Esophagus squamous epithelium (tissue), 4 donors: Measurements from ENCODE around the gene CHSY3.

Experiments used
- CTCF ChIP-seq, 6 experiments: fragments of 450-650 bp in 4 of 6; fragments of 200-600 bp in 2 of 6; sonication (generic) in 2 of 6; IDR thresholded peaks; one replicate each; pipeline ENCODE4 v1.5.1; 2016 to 2019; ENCODE audit warnings: antibody characterized with exemption in 6 of 6, mild to moderate bottlenecking in 4 of 6, moderate library complexity in 4 of 6
- POLR2A ChIP-seq, 4 donors: fragments of 450-650 bp; IDR thresholded peaks; one replicate each; pipeline ENCODE4 v1.6.1; 2017; ENCODE audit warnings: antibody characterized with exemption in 4 of 4, mild to moderate bottlenecking in 4 of 4, moderate library complexity in 3 of 4

- TF ChIP-seq POLR2A (IDR thresholded peaks at IDR 0.05) (no peak), CTCF (IDR thresholded peaks at IDR 0.05) (no peak)
These were observed 116.7 kb downstream of the CHSY3 start for GRCh38 chr5:130021000-130021399.
